Muscle of arm (tissue), 12 donors: Measurements from ENCODE around the gene IL1RAPL2. TPM values are rescaled to one million over a fixed set of nuclear protein-coding genes. Genes with fewer than 3 reads are reported as not detected.
"Not testable (repeated sequence)": the region's sequence is repeated elsewhere in the genome, so short reads cannot be mapped to it uniquely, and the experiment has no call there.

Source experiments
- DNase-seq: peaks from one replicate; pipeline ENCODE4 v3.0.0-alpha.2; 2013
- polyA plus RNA-seq, 12 donors: library from polyadenylated mRNA; unstranded; fragments of 120-200 nt; gene quantifications; one replicate each; pipeline ENCODE4 v1.2.1, GENCODE V29; 2013; ENCODE audit not compliant: insufficient read length in 12 of 12

Gene IL1RAPL2
- polyA plus RNA-seq, 12 donors, result 1.7 to 4.2 (median 2.8) TPM; not detected in 2

DNA sequence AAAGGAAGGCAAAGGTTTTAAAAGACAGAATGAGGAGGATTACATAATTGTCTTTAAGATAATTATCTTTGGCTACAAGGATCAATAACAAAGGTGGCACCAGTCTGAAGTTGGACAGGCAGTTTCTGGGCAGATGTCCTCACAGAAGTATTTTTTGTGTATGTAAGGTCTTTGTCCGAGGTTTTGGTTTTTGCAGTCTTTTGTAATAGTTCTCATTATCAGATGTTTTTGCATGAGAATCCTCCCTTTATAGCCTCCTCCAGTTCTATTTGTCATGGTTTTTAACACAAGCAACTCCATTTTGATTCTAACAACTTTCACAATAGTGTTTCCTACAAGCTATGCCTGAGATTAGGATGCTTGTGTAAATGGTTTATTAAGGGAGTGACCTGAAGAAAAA is 286.2 kb downstream of the IL1RAPL2 start:
- no peak for DNase-seq

DNA sequence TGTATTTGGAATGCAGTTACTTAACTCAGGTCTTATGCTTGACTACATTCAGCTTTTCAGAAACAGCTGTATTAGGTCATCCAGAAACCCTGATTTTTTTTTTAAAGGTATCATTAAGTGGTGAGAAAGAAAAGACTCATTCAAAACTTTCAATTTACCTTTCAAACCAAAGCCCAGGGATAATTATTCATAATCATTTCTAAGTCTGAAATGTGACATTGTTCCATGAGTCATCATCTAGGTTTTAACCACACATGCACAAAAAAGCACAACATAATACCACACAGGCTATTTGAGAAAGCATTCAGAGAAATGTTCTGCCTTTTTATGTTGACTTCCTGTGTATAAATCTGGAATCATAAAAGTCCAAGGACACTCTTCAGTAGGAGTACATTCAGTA is 288.2 kb downstream of the IL1RAPL2 start:
- no peak for DNase-seq

DNA sequence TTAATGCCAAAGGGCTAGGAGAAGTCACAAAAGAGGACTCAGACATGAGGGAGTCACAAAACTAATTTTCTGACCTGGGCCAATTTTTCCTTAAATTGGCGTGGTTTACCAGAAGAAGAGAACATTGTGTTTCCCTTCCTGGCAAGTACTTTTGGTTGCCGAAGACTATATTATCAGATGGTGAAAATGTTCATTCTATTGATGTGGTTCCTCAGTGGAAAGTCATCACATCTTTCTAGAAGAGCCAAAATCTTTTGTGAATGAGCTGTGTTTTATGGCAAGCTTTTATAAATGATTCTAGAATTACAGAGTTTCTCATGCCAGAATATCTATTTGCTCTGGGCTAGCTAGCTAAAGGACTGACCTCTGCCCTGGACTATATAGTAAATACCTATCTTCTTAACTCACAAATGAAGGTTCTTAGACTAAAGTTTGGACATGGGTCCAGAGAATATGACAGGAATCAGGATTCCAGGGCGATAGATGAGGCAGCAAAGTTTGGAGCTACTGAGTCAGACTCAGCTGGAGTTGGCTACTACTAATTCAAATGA is 288.9 kb downstream of the IL1RAPL2 start:
- DNase-seq, result no peak

DNA sequence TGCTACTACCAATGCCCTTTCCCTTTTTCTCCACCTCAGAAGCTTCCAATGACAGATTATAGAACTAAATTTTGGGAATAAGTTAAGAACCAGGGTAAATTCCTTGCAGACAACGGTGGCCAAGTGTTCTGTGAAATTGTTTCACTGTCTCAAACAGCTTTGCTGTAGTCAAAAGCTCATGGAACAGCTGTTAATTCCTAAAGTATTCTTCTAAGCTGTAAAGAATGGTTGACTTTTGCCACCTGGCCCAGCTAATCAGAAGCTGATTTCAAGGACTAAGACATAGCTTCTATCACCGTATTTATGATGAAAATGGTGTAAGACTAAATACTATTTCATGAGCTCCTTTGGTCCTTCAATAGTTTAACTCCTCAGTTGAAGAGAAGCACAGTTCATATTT is 297.5 kb downstream of the IL1RAPL2 start:
- no peak for DNase-seq

DNA sequence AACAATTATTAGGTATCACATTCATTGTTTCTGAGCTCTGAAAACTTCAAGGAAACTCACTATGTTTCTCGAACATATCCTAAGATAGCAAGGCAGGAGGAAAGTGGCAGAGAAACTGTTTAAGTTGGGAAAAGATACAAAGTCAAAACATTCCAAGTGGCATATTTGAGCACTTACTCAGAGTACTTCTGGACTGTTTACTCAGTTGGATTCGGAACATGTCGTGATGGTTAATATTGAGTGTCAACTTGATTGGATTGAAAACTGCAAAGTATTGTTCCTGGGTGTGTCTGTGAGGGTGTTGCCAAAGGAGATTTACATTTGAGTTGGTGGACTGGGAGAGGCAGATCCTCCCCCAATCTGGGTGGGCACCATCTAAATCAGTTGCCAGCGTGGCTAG is 298.3 kb downstream of the IL1RAPL2 start:
- no peak for DNase-seq

DNA sequence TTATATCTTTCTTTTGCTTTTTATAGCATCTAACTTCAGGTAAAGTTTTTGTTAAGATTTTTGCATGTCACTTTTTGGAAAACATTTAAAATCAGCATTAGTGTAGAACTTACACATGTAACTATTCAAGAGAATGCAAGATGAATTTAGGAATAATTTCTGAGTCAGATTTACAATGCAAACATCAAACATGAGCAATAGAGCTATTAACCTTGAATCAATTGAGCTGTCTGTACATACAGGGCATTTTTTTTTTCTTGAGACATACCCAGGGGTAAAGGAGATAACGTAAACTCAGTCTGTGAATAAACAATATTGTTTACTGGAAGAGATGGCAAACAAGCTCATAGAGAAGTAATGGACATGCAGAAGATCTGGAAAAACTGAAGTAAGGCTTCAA is 311.5 kb downstream of the IL1RAPL2 start:
- DNase-seq, result no peak

DNA sequence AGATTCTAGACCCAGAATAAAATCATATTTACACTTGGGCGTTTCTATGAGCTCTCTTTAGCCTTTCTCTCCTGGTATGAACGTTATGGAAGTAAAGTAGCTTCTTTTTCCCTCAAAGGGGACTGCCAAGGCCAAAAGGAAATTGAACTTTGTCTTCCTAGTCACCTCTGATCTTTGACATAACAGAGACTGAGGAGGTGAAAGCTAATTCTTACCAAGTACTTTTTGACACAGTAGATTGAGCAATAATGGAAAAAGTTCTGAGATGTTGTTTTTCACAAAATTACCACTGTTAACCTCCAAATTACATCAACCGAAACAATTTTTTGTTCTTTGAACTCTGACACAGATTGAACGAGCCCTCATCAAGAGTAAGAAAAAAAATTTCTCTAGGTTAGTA is 336.1 kb downstream of the IL1RAPL2 start:
- DNase-seq, result no peak

DNA sequence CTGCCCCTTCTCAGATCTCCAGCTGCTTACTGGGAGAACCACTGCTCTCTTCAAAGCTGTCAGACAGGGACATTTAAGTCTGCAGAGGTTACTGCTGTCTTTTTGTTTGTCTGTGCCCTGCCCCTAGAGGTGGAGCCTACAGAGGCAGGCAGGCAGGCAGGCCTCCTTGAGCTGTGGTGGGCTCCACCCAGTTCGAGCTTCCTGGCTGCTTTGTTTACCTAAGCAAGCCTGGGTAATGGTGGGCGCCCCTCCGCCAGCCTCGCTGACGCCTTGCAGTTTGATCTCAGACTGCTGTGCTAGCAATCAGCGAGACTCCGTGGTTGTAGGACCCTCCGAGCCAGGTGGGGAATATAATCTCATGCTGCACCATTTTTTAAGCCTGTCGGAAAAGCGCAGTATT is 343.7 kb downstream of the IL1RAPL2 start:
- not testable (repeated sequence) for DNase-seq

DNA sequence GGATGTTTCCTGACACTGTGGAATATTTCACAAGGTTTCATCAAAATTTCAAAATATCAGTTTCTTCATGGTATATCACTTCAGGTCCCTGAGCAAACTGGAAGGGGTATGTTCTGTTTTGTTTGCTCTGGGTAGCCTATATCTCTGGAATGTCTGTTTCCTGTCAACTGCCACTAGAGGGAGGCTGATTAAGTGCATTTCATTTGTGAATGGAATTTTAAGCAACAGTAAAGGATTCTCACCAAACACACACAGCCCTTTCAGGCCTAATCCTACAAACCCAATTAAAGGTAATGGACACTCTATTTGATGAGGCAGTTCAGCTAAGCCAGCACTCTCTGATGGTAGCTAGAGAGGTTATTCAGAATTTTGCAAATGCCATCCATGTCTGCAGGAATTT is 347.3 kb downstream of the IL1RAPL2 start:
- DNase-seq, result no peak

DNA sequence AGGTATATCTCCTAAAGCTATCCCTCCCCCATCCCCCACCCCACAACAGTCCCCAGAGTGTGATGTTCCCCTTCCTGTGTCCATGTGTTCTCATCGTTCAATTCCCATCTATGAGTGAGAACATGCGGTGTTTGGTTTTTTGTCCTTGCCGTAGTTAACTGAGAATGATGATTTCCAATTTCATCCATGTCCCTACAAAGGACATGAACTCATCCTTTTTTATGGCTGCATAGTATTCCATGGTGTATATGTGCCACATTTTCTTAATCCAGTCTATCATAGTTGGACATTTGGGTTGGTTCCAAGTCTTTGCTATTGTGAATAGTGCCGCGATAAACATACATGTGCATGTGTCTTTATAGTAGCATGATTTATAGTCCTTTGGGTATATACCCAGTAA is 348.7 kb downstream of the IL1RAPL2 start:
- DNase-seq, result not testable (repeated sequence)

DNA sequence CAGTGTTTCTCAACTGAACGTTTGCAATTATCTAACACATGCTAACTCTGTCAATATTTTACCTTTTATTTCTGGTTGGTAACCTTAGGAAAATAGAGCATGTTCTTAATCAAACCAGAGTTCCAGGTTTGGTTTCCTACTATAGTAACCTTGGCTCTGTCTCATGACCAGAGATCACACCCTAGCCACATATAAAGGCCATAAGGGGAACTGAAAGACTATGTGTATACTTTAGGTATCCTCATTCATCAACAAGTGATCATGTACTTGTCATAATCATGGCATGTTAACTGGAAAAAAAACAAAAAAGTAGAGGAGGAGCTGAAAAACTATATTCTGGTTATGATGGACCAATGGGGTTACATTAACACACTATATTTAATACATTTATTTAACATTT is 352.1 kb downstream of the IL1RAPL2 start:
- no peak for DNase-seq

DNA sequence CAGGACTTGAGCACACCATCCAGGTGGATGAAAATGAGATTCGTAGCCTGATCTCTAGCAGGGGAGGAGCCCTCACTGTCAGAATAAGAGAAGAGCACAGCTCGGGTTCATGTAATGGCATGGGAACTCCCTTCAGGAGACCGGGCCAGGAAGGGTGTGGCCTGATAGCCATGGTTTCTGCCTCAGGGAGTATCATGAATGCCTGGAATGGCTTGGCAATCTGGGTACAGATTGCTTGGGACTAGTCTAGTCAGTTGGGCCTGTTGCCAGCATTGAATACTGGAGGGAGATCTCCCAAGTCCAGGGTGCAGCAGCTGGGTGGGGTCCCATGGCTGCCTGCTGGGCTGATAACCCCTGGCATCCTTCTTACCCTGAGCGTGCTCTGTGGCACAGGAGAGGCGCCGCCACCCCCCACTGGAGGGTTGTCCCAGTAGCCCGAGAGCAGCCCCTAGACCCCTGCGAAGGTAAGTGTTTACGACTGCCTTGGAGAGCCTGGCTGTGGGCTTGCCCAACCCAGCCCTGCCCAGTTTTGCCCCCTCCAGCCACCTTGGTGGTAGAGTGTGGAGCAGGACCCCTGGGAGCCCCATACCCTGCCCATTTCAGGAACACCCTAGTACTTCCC is 355.7 kb downstream of the IL1RAPL2 start:
- DNase-seq, result no peak

DNA sequence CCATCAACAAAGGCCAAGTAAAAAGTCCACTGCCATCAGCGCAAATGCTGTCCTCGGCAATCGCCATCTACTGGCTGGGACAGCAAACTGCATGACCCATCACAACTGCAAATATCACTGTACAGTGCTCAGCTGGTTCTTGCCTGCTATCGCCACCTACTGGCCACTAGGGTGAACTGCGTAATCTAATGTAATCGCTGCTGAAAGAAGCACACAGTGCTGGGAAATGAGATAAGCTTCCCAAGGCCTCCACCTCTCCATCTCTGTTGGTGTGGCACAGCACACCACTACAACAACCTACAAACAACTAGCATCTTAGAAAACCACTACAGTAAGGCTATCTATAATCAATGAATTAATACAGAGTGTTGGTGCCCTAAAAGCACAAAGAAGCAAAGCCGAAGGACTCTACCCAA is 356.2 kb downstream of the IL1RAPL2 start:
- peak; percentile 25 for DNase-seq

DNA sequence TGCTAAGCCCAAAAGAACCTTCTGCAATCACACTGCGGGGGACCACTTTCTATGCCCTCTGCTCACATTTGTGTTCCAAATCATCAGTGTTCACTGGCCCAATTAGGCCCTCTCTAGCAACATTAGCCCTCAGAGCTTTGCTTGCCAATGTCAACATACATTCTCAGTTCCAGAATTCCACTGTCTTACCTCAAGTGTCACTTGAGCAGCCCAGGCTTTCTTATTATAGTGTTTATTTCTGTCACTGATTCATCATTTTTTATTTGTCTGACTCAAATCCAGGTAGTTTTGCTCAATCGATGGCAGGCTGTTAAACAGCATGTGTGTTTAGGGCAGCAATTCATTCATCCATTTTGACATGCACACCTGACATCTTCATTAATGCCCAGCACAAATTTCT is 363.3 kb downstream of the IL1RAPL2 start:
- no peak for DNase-seq

DNA sequence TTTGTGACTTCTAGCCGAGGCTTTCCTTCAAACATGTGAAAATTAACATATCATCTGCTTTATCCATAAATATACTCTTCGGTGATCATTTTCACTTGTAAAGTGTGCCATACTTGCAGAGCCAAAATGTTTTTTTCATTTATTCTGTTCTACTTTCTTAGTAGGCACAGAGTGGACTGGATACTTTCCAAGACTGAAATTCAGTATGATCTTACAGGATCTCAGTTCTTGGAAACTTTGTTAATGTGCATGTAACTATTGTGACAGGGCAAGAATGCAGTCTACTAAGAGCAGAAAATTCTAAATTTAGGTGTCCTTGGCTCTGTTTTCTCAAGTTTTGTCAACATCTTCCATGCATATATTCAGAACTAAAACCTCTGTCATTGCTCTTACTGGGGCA is 369.6 kb downstream of the IL1RAPL2 start:
- DNase-seq, result no peak

DNA sequence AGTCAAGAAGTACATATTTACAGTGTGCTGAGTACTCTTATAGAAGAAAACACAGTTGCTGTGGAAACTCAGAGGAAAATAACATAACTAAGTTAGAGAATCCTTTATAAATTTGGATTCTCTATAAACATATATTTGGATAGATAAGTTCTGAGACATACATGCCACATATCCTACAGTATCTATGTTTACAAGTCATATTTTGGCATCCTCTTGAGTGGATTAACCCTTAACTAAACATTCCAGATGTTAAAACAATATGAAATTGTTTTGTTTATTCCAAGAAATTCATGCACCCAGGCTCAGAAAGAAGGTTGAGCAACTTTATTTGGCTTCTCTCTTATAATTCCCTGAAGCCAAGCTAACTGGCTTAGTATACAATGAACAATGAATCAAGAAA is 387.3 kb downstream of the IL1RAPL2 start:
- DNase-seq, result no peak

DNA sequence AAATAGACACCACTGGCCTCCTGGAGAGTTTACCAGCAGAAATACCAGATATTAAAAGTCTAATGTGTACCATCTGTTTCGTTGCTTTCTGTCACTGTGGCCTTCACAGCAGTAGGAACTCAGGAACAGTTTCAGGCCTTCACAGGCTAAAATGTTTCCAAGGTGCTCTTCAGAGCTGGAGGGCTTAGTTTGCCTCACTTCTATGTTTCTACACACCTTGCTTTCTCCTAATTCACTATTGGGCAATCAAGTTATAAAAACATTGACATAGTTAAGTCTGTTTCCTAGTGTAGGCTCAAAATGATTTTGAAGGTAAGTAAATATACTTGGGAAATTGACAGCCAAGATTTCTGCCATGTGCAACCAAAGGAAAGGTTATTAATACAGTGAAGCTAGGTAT is 395.9 kb downstream of the IL1RAPL2 start:
- no peak for DNase-seq

DNA sequence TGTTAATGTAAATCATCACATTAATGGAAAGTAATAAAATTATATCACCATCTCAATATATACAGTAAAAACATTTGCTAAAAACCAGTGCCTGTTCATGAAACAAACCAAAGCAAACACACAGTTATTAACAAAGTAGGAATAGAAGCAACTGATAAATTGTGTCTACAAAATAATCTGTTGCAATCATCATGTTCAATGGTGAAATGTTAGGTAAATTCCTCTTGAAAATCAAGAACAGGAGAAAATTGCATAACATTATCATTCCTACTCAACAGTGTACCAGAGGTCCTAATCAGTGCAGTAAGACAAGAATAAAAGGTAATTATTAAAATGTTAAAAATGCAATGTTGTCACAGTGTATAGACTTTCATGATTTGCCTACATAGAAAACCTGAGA is 402.2 kb downstream of the IL1RAPL2 start:
- no peak for DNase-seq

DNA sequence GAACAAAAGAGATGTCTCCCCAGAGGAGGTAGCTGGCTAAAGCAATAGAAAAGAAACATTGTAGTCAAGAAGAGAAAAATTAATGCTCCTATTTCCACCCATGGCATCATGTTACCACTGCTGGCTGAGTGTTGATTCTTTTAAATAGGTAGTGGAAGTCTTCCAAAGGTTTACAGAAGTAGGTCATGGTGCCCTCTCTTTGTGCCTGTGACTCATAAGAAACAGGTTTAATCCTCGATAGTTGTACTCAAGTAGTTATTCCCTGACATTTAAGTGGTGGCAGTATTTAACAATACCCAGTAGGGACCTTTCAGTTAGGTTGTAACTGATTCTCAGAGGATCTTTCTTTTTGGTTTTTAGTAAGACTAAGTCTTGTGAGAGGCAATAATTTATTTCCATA is 406.7 kb downstream of the IL1RAPL2 start:
- no peak for DNase-seq

DNA sequence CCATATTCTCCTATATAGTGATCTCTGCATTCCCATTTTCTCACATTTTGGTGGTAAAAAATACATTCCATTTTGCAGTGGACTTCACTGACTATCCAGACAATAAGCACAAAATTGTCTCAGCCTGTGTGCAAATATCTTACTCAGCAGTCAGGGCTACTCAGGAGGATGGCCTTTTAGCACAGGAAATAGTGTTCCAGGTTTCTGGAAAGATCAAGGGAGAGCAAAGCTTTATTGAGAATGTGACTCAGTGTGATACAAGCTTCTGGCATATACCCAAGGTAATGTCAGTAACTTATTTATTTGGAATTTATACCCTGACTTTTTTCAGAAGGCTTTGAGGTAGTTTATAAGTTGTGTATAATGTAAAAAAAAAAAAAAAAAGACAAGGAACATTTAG is 421.1 kb downstream of the IL1RAPL2 start:
- no peak for DNase-seq

DNA sequence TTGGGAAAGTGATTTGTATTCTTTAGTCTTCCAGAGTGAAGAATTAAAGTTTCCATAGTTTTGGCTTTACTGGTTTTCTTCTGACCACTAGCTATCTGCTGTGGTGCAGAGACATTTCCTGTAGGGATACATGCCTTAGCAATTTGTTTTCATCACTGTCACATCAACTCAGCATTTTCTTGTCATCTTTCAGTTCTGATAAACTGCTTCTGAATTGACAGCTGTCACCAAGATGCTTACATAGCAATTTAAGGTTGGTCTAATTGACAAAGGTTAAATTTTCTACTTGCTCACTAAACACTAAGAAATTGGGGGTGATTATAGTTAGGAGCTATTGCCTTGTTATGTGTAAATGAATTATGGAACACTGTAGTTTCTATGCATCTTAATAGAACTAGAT is 422.0 kb downstream of the IL1RAPL2 start:
- no peak for DNase-seq

DNA sequence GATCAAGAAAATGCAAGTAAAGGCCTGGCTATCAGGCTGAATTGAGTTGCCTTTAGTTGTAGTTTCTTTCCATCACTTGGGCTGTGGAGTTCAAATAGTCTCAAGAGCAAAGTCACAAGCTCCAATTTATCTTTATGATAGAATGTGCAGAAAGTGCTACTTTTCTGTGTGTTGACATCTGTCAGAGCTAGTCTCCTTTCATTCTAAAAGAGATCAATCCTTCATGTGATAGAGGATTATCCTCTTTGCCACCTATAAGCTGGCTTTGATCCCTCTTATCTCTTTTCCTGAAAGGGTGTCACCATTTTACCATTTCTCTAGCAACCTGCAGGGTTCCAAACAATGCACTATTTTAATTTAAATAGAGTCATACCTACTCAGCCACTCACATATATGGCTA is 429.5 kb downstream of the IL1RAPL2 start:
- no peak for DNase-seq

DNA sequence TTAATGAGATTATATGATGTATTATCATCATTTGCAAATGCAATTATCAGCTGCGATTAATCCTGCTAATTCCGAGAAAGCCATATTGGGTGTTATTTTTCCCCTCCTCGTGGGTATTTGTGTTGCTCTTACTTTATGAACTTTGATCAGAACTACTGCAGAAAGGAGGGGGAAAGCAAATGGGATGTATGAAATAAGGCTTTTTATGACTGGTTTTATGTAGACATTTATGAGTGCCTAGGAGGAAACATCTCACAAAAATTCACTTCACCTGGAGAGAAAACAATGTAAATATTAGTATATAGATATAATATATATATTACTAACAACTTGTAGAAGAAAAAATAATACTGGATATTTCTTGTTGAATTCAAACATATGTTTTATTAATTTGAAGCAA is 440.1 kb downstream of the IL1RAPL2 start:
- DNase-seq, result no peak

DNA sequence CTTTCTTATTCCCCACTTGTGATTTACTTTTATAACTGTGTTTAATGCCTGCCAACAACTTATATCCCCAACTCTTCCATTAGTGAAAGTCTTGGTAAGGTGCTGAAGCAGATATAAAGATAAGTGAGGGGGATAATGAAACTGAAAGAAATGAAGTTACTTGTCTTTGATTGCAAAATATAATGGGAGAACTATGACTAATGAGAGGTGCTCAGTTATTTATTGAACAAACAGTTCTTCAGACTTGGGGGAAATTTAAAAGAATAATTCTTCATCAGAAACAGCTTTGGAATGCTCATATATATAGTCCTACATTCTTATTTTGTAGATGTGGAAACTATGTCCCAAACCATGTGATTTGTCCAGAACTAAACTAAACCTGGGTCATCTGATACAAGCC is 441.0 kb downstream of the IL1RAPL2 start:
- DNase-seq, result no peak
